Lower lobe of right lung (tissue), 2 donors: Measurements from ENCODE around the gene OTOR. TPM values are rescaled to one million over a fixed set of nuclear protein-coding genes. Genes with fewer than 3 reads are reported as not detected.

Experiments used
- ATAC-seq, 2 donors: fragments of 200-7000 bp; cut with Tn5 transposase; one replicate each; pipeline ENCODE4 v1.9.1; 2020 to 2022; ENCODE audit warnings: mild to moderate bottlenecking in 2 of 2, moderate library complexity in 2 of 2
- DNase-seq: peaks from one replicate; pipeline ENCODE4 v3.0.0-alpha.2; 2020
- H3K27ac ChIP-seq: fragments of 200-600 bp; one replicate; pipeline ENCODE4 v1.8.0; 2022
- H3K27me3 ChIP-seq: fragments of 200-600 bp; one replicate; pipeline ENCODE4 v1.8.0; 2022; ENCODE audit warnings: low read depth
- H3K36me3 ChIP-seq: fragments of 200-600 bp; one replicate; pipeline ENCODE4 v1.8.0; 2022; ENCODE audit warnings: mild to moderate bottlenecking
- H3K4me1 ChIP-seq: fragments of 200-600 bp; one replicate; pipeline ENCODE4 v1.8.0; 2022
- H3K4me3 ChIP-seq: fragments of 200-600 bp; one replicate; pipeline ENCODE4 v1.8.0; 2022; ENCODE audit warnings: mild to moderate bottlenecking
- H3K9me3 ChIP-seq: fragments of 200-600 bp; one replicate; pipeline ENCODE4 v1.8.0; 2022
- CTCF ChIP-seq: fragments of 200-600 bp; IDR thresholded peaks from one replicate; pipeline ENCODE4 v1.8.0; 2022; ENCODE audit warnings: antibody characterized with exemption, mild to moderate bottlenecking
- intact Hi-C: fragments of 100-400 bp; cut with DNase I; formaldehyde crosslinking; loops from one replicate; pipeline ENCODE4 v1.11.0; 2022
- total RNA-seq: library from RNA; stranded (reverse); fragmentation: NEBNext Ultra II Directional; extraction: Animal tissue kit (Norgen Biotek cat#: 25700); gene quantifications from one replicate; pipeline ENCODE4 v1.2.1, GENCODE V29; 2021
- donor health status: DM: no; HTN: yes; CAD: no; lungs with severe emphysema.

OTOR gene
- total RNA-seq, 1 donor from 2014 or later = not detected

GRCh38 chr20:16732506-16733152 lies 15.5 kb upstream of the OTOR start:
- no peaks in the 10 kb centered on the region for H3K9me3 ChIP-seq
- no peak for TF ChIP-seq CTCF
- peaks cover 12% of the 10 kb centered on the region for H3K4me1 ChIP-seq
- peaks cover 58% of the 10 kb centered on the region for H3K36me3 ChIP-seq
- intact Hi-C loops = no loop called here
- H3K27me3 ChIP-seq = peaks cover 3% of the 10 kb centered on the region
- no peak overlapping the region for H3K4me3 ChIP-seq
- H3K27ac ChIP-seq = no peak overlapping the region
- ATAC-seq (no peak), DNase-seq (no peak)

DNA sequence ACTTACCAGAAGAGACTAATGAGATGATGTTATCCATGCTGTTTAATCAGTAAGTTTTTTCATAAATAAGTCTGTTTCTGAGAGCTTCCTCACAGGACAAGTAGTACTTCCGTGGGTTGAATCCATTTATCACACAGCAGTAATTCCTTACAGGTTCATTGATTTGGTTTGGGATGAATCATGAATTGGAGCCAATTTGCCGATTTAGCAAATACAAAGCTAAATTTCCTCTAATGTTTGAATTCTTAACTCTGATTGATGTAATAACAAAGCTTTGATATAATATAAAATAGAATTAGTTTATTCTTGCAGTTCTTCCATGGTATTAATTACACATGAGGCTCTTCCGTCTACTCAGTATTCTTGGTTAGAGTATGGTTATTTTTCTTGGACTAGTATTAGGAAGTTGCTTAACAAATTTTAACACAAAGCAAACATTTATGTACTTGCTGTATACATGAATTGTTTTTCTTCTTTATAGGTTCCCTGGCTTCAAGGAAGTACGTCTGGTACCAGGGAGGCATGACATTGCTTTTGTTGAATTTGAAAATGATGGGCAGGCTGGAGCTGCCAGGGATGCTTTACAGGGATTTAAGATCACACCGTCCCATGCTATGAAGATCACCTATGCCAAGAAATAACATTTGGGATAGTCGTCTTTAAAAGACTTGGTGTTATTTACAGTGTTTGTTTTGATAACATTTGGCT lies 7.6 kb upstream of the OTOR start:
- H3K36me3 ChIP-seq = peaks cover 71% of the 10 kb centered on the region
- intact Hi-C loops = no loop called here
- ATAC-seq (no peak), DNase-seq (no peak)
- no peaks in the 10 kb centered on the region for H3K9me3 ChIP-seq
- H3K27me3 ChIP-seq = no peaks in the 10 kb centered on the region
- H3K4me3 ChIP-seq = no peak overlapping the region
- H3K4me1 ChIP-seq = no peaks in the 10 kb centered on the region
- TF ChIP-seq CTCF = no peak
- no peak overlapping the region for H3K27ac ChIP-seq

- Histone ChIP-seq H3K4me1 (no peaks in the 10 kb centered on the region), H3K4me3 (no peak overlapping the region), H3K27ac (no peak overlapping the region), H3K9me3 (no peaks in the 10 kb centered on the region), H3K36me3 (peaks cover 34% of the 10 kb centered on the region), H3K27me3 (no peaks in the 10 kb centered on the region)
- ATAC-seq = no peak
- intact Hi-C loops = no loop called here
- DNase-seq = no peak
- no peak for TF ChIP-seq CTCF
Observed at GRCh38 chr20:16744178-16744807, 3.9 kb upstream of the OTOR start.

- H3K4me1 ChIP-seq = no peaks in the 10 kb centered on the region
- no peaks in the 10 kb centered on the region for H3K27me3 ChIP-seq
- peaks cover 24% of the 10 kb centered on the region for H3K36me3 ChIP-seq
- H3K9me3 ChIP-seq = no peaks in the 10 kb centered on the region
- no peak for ATAC-seq
- H3K4me3 ChIP-seq = no peak overlapping the region
- intact Hi-C loops = no loop called here
- no peak overlapping the region for H3K27ac ChIP-seq
- TF ChIP-seq CTCF = no peak
- no peak for DNase-seq
Observed at GRCh38 chr20:16745204-16745603, 3.0 kb upstream of the OTOR start.

DNA sequence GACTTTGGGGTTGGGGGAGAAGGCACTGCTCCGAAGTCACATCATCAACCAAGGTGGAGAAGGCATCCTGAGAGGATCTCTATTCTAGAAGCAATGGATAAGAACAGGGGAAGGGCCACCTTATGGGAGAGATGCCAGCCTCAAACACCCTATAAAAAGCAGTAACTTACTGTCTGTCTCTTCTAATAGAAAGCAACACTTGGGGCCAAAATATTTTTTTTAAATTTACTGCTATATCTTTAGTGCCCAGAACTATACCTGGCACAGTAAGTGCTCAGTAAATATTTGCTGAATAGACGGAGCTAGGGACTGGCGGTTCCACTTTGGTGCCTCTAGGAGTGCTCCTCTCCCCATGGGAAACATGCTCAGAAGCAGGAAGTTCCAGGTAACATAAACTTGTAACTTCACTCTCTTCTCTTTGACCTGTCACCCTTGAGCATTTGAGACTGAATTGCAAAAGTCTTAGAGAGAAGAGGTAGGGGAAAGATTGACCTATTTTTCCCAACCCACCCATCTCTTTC lies 807 bp upstream of the OTOR start:
- peaks cover 3% of the 10 kb centered on the region for H3K36me3 ChIP-seq
- intact Hi-C loops = no loop called here
- no peaks in the 10 kb centered on the region for H3K4me1 ChIP-seq
- no peaks in the 10 kb centered on the region for H3K27me3 ChIP-seq
- no peak for DNase-seq
- H3K4me3 ChIP-seq = no peak overlapping the region
- ATAC-seq = peak; percentile 77 to 78
- peak; percentile 6 for TF ChIP-seq CTCF
- H3K27ac ChIP-seq = no peak overlapping the region
- no peaks in the 10 kb centered on the region for H3K9me3 ChIP-seq
